HEK293T (cell line): Measurements from ENCODE around the gene TP53.

ENCODE experiments used
- BHLHE40 ChIP-seq: fragments of 450-650 bp; IDR thresholded peaks from 2 replicates; pipeline ENCODE4 v1.6.1; 2016; ENCODE audit warnings: mild to moderate bottlenecking, moderate library complexity, borderline replicate concordance
- FOXM1 ChIP-seq: fragments of 450-650 bp; IDR thresholded peaks from 2 replicates; pipeline ENCODE4 v1.6.1; 2017; ENCODE audit warnings: mild to moderate bottlenecking, borderline replicate concordance
- SUZ12 ChIP-seq: fragments of 450-650 bp; IDR thresholded peaks from 2 replicates; pipeline ENCODE4 v1.6.1; 2016; ENCODE audit warnings: mild to moderate bottlenecking
- ZNF384 ChIP-seq: fragments of 450-650 bp; IDR thresholded peaks from 2 replicates; pipeline ENCODE4 v1.6.1; 2016

- TF ChIP-seq SUZ12 (no peak), BHLHE40 (no peak), FOXM1 (no peak), ZNF384 (no peak)
Observed at GRCh38 chr17:7623661-7624060, 63.6 kb downstream of the TP53 start.
